Upper lobe of left lung (tissue), 6 donors: ENCODE measurements around the gene SYNPR. TPM values are rescaled to one million over a fixed set of nuclear protein-coding genes. Genes with fewer than 3 reads are reported as not detected.
A peak's percentile ranks its signal among the peaks of the same experiment; 100 is the strongest.

Source experiments
- ATAC-seq, 2 donors: fragments of 200-7000 bp; cut with Tn5 transposase; one replicate each; pipeline ENCODE4 v1.9.1; 2022; ENCODE audit warnings: mild to moderate bottlenecking in 2 of 2, moderate library complexity in 2 of 2; ENCODE audit not compliant: low FRiP score in 2 of 2
- DNase-seq, 2 donors: peaks; one replicate each; pipeline ENCODE4 v3.0.0-alpha.2; 2019 to 2020
- H3K27ac ChIP-seq, 4 donors: fragments of 200-600 bp; sonication (generic); one replicate each; pipeline ENCODE4 v1.5.1; 2016 to 2019
- H3K27me3 ChIP-seq, 4 donors: fragments of 200-600 bp; sonication (generic); one replicate each; pipeline ENCODE4 v1.5.1; 2017 to 2019
- H3K36me3 ChIP-seq, 4 donors: fragments of 200-600 bp; sonication (generic); one replicate each; pipeline ENCODE4 v1.5.1; 2016 to 2019
- H3K4me1 ChIP-seq, 4 donors: fragments of 200-600 bp; sonication (generic); one replicate each; pipeline ENCODE4 v1.5.1; 2018 to 2019
- H3K4me3 ChIP-seq, 4 donors: fragments of 200-600 bp; sonication (generic); one replicate each; pipeline ENCODE4 v1.5.1; 2017 to 2019; ENCODE audit warnings: mild to moderate bottlenecking in 2 of 4, moderate library complexity in 1 of 4
- H3K9me3 ChIP-seq, 4 donors: fragments of 200-600 bp; sonication (generic); one replicate each; pipeline ENCODE4 v1.5.1; 2018 to 2019
- CTCF ChIP-seq, 6 experiments: fragments of 450-650 bp in 4 of 6; fragments of 200-600 bp in 2 of 6; sonication (generic) in 2 of 6; IDR thresholded peaks; one replicate each; pipeline ENCODE4 v1.5.1; 2016 to 2019; ENCODE audit warnings: antibody characterized with exemption in 6 of 6
- EP300 ChIP-seq, 4 donors: sonication (generic); formaldehyde crosslinking; IDR thresholded peaks; one replicate each; pipeline ENCODE4 v1.5.1; 2017; ENCODE audit warnings: antibody characterized with exemption in 4 of 4, control low read depth in 2 of 4
- POLR2A ChIP-seq, 4 donors: fragments of 450-650 bp; IDR thresholded peaks; one replicate each; pipeline ENCODE4 v1.5.1; 2016 to 2017; ENCODE audit warnings: antibody characterized with exemption in 4 of 4, mild to moderate bottlenecking in 2 of 4
- POLR2AphosphoS5 ChIP-seq, 2 donors: sonication (generic); formaldehyde crosslinking; IDR thresholded peaks; one replicate each; pipeline ENCODE4 v1.5.1; 2017; ENCODE audit warnings: antibody characterized with exemption in 2 of 2
- WGBS, 2 donors: methylation state at CpG; one replicate each; pipeline ENCODE4 v1.1.5; 2017 to 2018; 5-methylcytosine and 5-hydroxymethylcytosine counted together
- total RNA-seq, 6 donors: library from RNA; depleted of rRNA in 4 of 6; stranded (reverse); fragments of >200 nt in 4 of 6; gene quantifications; one replicate each; pipeline versions ENCODE4 v1.1.0 to v1.2.1, GENCODE V29; 2016 to 2021
- donor health status: DM: no; HTN: no; CAD: no; lungs with moderate emphysema.
- donor health status: DM: no; HTN: yes; CAD: no; lungs with severe emphysema.

SYNPR gene
- total RNA-seq, 6 donors from 2014 or later: not detected

GRCh38 chr3:63514678-63515077, 236.6 kb downstream of the SYNPR start:
- TF ChIP-seq POLR2A (IDR thresholded peaks at IDR 0.05) (no peak), EP300 (IDR thresholded peaks at IDR 0.05) (no peak), CTCF (IDR thresholded peaks at IDR 0.05) (no peak), POLR2AphosphoS5 (IDR thresholded peaks at IDR 0.05) (no peak)
- WGBS, 2 donors: 72 to 75% methylated on average over 4 of the region's 4 CpGs
- Histone ChIP-seq H3K4me3 (no peak overlapping the region), H3K4me1 (no peaks in the 10 kb centered on the region), H3K36me3 (no peaks in the 10 kb centered on the region), H3K27me3 (no peaks in the 10 kb centered on the region), H3K9me3 (no peaks in the 10 kb centered on the region), H3K27ac (no peak overlapping the region)
- DNase-seq (no peak), ATAC-seq (no peak)

DNA sequence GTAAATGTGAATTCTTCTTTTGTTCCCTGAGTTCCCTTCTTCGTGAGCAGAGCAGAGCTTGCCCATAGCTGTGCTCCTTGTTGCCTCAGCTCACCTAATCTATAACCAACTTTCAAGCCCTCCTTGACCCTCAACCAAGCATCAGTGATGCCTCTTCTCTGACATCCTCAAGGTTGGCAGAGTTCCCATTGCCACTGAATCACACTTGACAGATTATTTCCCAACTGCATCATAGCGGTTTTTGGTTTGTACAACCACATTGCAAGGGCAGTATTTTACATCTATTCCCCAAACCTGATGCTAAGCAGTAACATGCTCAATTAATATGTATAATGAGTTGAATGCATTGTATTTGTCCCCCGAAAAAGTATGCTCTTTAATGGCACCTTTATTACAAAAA, 241.3 kb downstream of the SYNPR start:
- H3K27me3 ChIP-seq: no peaks in the 10 kb centered on the region
- ATAC-seq (no peak), DNase-seq (no peak)
- H3K4me1 ChIP-seq: peaks cover 0 to 4% (median 0%) of the 10 kb centered on the region in 4 donors
- no peak overlapping the region for H3K27ac ChIP-seq
- no peak overlapping the region for H3K4me3 ChIP-seq
- WGBS, 2 donors: 64 to 72% methylated on average over 3 of the region's 3 CpGs
- no peaks in the 10 kb centered on the region for H3K36me3 ChIP-seq
- TF ChIP-seq POLR2AphosphoS5 (IDR thresholded peaks at IDR 0.05) (no peak), EP300 (IDR thresholded peaks at IDR 0.05) (no peak), CTCF (IDR thresholded peaks at IDR 0.05) (no peak), POLR2A (IDR thresholded peaks at IDR 0.05) (no peak)
- H3K9me3 ChIP-seq: no peaks in the 10 kb centered on the region

DNA sequence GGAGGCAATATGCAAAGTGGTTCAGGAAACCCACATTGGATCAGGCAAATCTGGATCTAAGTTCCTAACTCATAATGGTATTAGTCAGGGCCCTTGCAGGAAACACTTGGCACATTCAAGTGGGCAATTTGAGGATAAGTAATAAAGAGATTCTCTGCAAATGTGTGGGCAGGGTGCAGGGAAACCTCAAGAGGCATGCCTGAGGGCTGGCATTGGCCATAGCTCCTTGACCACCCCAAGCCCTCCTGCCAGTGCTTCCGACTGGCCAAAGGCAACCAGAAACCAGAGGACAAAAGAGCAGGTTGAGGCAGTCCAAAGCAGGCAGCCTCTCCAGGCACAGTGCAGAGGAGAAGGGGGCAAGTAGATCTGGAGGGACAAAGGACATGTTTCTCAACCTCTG, 243.5 kb downstream of the SYNPR start:
- ATAC-seq: peak in 1 of 2 donors; percentile 52
- Histone ChIP-seq H3K27ac (no peak overlapping the region), H3K36me3 (no peaks in the 10 kb centered on the region), H3K27me3 (no peaks in the 10 kb centered on the region), H3K4me1 (peaks cover 0 to 4% (median 0%) of the 10 kb centered on the region in 4 donors), H3K9me3 (no peaks in the 10 kb centered on the region), H3K4me3 (no peak overlapping the region)
- TF ChIP-seq POLR2A (IDR thresholded peaks at IDR 0.05) (no peak), POLR2AphosphoS5 (IDR thresholded peaks at IDR 0.05) (no peak), CTCF (IDR thresholded peaks at IDR 0.05) (no peak)
- WGBS, 2 donors: 58 to 78% methylated on average over 1 of the region's 1 CpG
- DNase-seq: peak in 1 of 2 donors; percentile 29

DNA sequence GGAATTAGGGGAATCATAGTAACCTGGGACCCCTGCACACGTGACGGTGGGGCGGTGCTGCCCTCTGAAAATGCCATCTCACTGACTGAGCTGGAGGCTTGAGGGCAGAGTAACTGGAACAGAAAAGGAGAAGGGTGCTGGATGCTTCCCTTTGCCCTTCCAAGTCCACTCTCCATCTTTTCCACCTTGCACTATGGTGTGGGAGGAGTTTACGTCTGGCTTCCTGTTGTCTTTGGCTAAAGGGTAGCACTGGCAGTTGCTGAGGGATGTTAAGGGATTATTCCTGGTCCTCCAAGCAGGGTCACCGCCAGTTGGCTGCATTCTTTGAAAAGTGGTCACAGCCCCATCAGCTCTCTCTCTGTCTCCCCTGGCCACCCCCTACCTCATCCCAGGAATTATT, 245.0 kb downstream of the SYNPR start:
- no peaks in the 10 kb centered on the region for H3K9me3 ChIP-seq
- ATAC-seq (no peak), DNase-seq (no peak)
- H3K27ac ChIP-seq: no peak overlapping the region
- H3K4me1 ChIP-seq: peaks cover 0 to 4% (median 0%) of the 10 kb centered on the region in 4 donors
- TF ChIP-seq CTCF (IDR thresholded peaks at IDR 0.05): no peak
- TF ChIP-seq POLR2AphosphoS5 (IDR thresholded peaks at IDR 0.05): no peak
- no peak for TF ChIP-seq EP300 (IDR thresholded peaks at IDR 0.05)
- TF ChIP-seq POLR2A (IDR thresholded peaks at IDR 0.05): no peak
- 60 to 66% methylated on average over 5 of the region's 5 CpGs for WGBS, 2 donors
- no peaks in the 10 kb centered on the region for H3K27me3 ChIP-seq
- no peak overlapping the region for H3K4me3 ChIP-seq
- no peaks in the 10 kb centered on the region for H3K36me3 ChIP-seq

DNA sequence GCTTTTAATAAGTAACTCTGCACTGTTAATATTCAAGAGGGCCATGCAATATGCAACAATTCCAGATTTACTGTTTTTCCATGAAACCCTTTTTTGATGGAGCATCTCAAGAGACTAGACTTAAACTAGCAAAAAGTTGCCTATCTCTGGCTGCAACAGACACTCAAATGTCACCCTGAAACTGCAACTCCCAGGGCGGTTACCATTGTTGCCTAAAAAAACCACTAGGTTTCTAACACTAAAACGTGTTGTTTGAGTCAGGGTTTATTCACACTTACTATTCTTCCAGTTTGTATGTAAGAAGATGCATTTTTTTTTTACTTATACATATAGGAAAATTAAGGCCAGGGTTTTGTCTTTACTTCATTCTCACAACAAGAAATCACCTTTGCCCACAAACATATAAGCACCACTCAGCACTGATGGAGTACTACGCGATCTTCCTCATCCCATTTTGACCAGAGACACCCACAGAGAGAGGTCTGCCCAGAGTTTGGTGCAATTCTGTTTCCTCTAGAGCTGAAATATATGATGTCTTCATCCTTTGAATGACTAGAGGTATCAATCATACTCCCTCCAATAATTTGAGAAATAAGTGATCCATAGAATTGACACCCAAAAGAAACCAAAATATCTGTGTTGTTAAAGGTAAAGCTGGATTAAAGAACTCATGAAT, 250.4 kb downstream of the SYNPR start:
- ATAC-seq (no peak), DNase-seq (no peak)
- H3K27me3 ChIP-seq: no peaks in the 10 kb centered on the region
- H3K4me1 ChIP-seq: no peaks in the 10 kb centered on the region
- no peak overlapping the region for H3K27ac ChIP-seq
- 74 to 80% methylated on average over 4 of the region's 4 CpGs for WGBS, 2 donors
- TF ChIP-seq EP300 (IDR thresholded peaks at IDR 0.05) (no peak), CTCF (IDR thresholded peaks at IDR 0.05) (no peak), POLR2A (IDR thresholded peaks at IDR 0.05) (no peak)
- H3K9me3 ChIP-seq: no peaks in the 10 kb centered on the region
- H3K4me3 ChIP-seq: no peak overlapping the region
- no peaks in the 10 kb centered on the region for H3K36me3 ChIP-seq
